HepG2 (cell line): ENCODE measurements around the gene COL9A3. TPM values are rescaled to one million over a fixed set of nuclear protein-coding genes. Genes with fewer than 3 reads are reported as not detected.

ENCODE experiments used
- ATAC-seq: fragments of 200-7000 bp; cut with Tn5 transposase; 3 replicates; pipeline ENCODE4 v1.9.1; 2020; ENCODE audit warnings: mild to moderate bottlenecking, moderate library complexity
- BruUV-seq: library from RNA; stranded (reverse); fragments of 400-500 nt; replicated peaks from 2 replicates; lab custom pipeline; 2021; lab: Mats Ljungman, UMichigan
- CTCF ChIA-PET: fragments of 300-600 bp; formaldehyde crosslinking; extraction: SDS; loops from one replicate; lab custom pipeline; 2021; ENCODE audit warnings: low total read pairs, inconsistent platforms, low intra/inter-chr PET ratio; lab: Yijun Ruan, JAX
- POLR2A ChIA-PET: fragments of 350-600 bp; sonication (Branson Sonifier 250); formaldehyde crosslinking; loops from one replicate; lab custom pipeline; 2020; ENCODE audit warnings: antibody characterized with exemption, inconsistent platforms; lab: Yijun Ruan, JAX
- DNase-seq: peaks from one replicate; pipeline ENCODE4 v3.0.0-alpha.2; 2015; ENCODE audit warnings: low spot score
- FAIRE-seq: peaks from 3 replicates; lab custom pipeline; 2011; peaks lifted over from hg19 to GRCh38; lab: Jason Lieb, UNC
- H2AFZ ChIP-seq: one replicate; pipeline ENCODE4 v1.6.1; 2011; ENCODE audit warnings: low read length, inconsistent platforms
- H3K27ac ChIP-seq: fragments of 300-600 bp; 3 replicates; pipeline ENCODE4 v1.8.0; 2011; ENCODE audit warnings: mixed run types, mild to moderate bottlenecking, mixed read lengths, low read length, inconsistent platforms; ENCODE audit not compliant: insufficient read depth; ENCODE audit errors: extremely low read length
- H3K27me3 ChIP-seq, 2 experiments: fragments of 200-600 bp in 1 of 2; 2 replicates in 1 of 2; 3 replicates in 1 of 2; pipeline versions ENCODE4 v1.6.0 to v1.8.0; 2011; ENCODE audit warnings: low read length in 2 of 2, mild to moderate bottlenecking in 2 of 2, moderate library complexity in 2 of 2, inconsistent platforms in 1 of 2; ENCODE audit not compliant: insufficient read depth in 2 of 2, control insufficient read depth in 1 of 2
- H3K36me3 ChIP-seq, 2 experiments: fragments of 200-600 bp in 1 of 2; replicated peaks in 1 of 2; 2 replicates in 1 of 2; 3 replicates in 1 of 2; pipeline versions ENCODE4 v1.5.1 to v1.8.0; 2011; ENCODE audit warnings: low read length in 2 of 2, inconsistent platforms in 1 of 2; ENCODE audit not compliant: insufficient read depth in 2 of 2, control insufficient read depth in 1 of 2
- H3K4me1 ChIP-seq: 2 replicates; pipeline ENCODE4 v1.5.1; 2012; ENCODE audit warnings: low read length, inconsistent platforms; ENCODE audit not compliant: insufficient read depth
- H3K4me2 ChIP-seq: 2 replicates; pipeline ENCODE4 v1.6.0; 2011; ENCODE audit warnings: low read depth, low read length, inconsistent platforms
- H3K4me3 ChIP-seq, 3 experiments: fragments of 200-600 bp in 1 of 3; sonication (generic), shearing (Covaris generic) in 1 of 3; replicated peaks in 1 of 3; 2 replicates each; pipeline ENCODE4 v1.5.1; 2011 to 2016; ENCODE audit warnings: low read length in 3 of 3, inconsistent platforms in 2 of 3, low read depth in 2 of 3, mild to moderate bottlenecking in 2 of 3, control low read depth in 1 of 3, mixed read lengths in 1 of 3; ENCODE audit not compliant: insufficient read depth in 1 of 3
- H3K79me2 ChIP-seq: one replicate; pipeline ENCODE4 v1.6.1; 2011; ENCODE audit warnings: low read length, inconsistent platforms; ENCODE audit not compliant: insufficient read depth
- H3K9ac ChIP-seq: 2 replicates; pipeline ENCODE4 v1.6.0; 2011; ENCODE audit warnings: mild to moderate bottlenecking, low read depth, low read length, inconsistent platforms; ENCODE audit not compliant: insufficient read depth
- H3K9me3 ChIP-seq: 2 replicates; pipeline ENCODE4 v1.5.1; 2012; ENCODE audit warnings: mild to moderate bottlenecking, low read length
- H4K20me1 ChIP-seq: 2 replicates; pipeline ENCODE4 v1.6.0; 2011; ENCODE audit warnings: inconsistent platforms, mild to moderate bottlenecking, low read length, moderate library complexity; ENCODE audit not compliant: insufficient read depth
- AGO2 ChIP-seq: fragments of 200-400 bp; formaldehyde crosslinking; optimal IDR thresholded peaks from 2 replicates; pipeline ENCODE3; 2017; ENCODE audit warnings: mild to moderate bottlenecking, low read depth, low read length, moderate library complexity
- CEBPG ChIP-seq: IDR thresholded peaks from 2 replicates; pipeline ENCODE4 v1.6.1; 2016
- DR1 ChIP-seq: sonication (generic); formaldehyde crosslinking; IDR thresholded peaks from 2 replicates; pipeline ENCODE4 v1.8.0; 2021; ENCODE audit warnings: mild to moderate bottlenecking, missing genetic modification reagents, inconsistent platforms
- GFI1 ChIP-seq: sonication (generic); formaldehyde crosslinking; IDR thresholded peaks from 2 replicates; pipeline ENCODE4 v1.5.0; 2020; ENCODE audit warnings: missing genetic modification reagents, mild to moderate bottlenecking, borderline replicate concordance
- MEIS1 ChIP-seq: sonication (generic); formaldehyde crosslinking; IDR thresholded peaks from 2 replicates; pipeline ENCODE4 v1.9.0; 2021; ENCODE audit warnings: mild to moderate bottlenecking, missing genetic modification reagents, moderate library complexity, borderline replicate concordance
- POLR2A ChIP-seq, 2 experiments: IDR thresholded peaks; 2 replicates each; pipeline ENCODE4 v1.6.1; 2011; ENCODE audit warnings: low read depth in 2 of 2, low read length in 2 of 2, mild to moderate bottlenecking in 1 of 2, moderate library complexity in 1 of 2; ENCODE audit not compliant: insufficient read depth in 1 of 2
- RBM22 ChIP-seq: fragments of 200-400 bp; formaldehyde crosslinking; optimal IDR thresholded peaks from 2 replicates; pipeline ENCODE3; 2017; ENCODE audit warnings: mild to moderate bottlenecking, low read length, moderate library complexity
- SALL1 ChIP-seq: sonication (generic); formaldehyde crosslinking; IDR thresholded peaks from 2 replicates; pipeline ENCODE4 v1.8.0; 2022; ENCODE audit warnings: mild to moderate bottlenecking, missing genetic modification reagents
- TAF15 ChIP-seq: fragments of 200-400 bp; formaldehyde crosslinking; IDR thresholded peaks from one replicate; pipeline ENCODE4 v1.6.1; 2018; ENCODE audit warnings: mild to moderate bottlenecking, low read depth, low read length; ENCODE audit not compliant: poor library complexity, severe bottlenecking
- ZNF17 ChIP-seq: sonication (generic); formaldehyde crosslinking; IDR thresholded peaks from 2 replicates; pipeline ENCODE4 v1.5.0; 2020; ENCODE audit warnings: mild to moderate bottlenecking, missing genetic modification reagents
- ZNF776 ChIP-seq: sonication (generic); formaldehyde crosslinking; IDR thresholded peaks from 2 replicates; pipeline ENCODE4 v1.4.0; 2020; ENCODE audit warnings: mild to moderate bottlenecking, missing genetic modification reagents
- WGBS: methylation state at CpG from one replicate; pipeline ENCODE4 v1.1.6; 2017; ENCODE audit warnings: low lambda C conversion rate; 5-methylcytosine and 5-hydroxymethylcytosine counted together
- in situ Hi-C: cut with HindIII; loops from 2 replicates; pipeline ENCODE4 v1.10.0; 2017; ENCODE audit warnings: low pct_unique_long_range_greater_than_20kb; ENCODE audit not compliant: extremely low pct_ligation_motif_present
- intact Hi-C: fragments of 100-400 bp; cut with micrococcal nuclease; formaldehyde crosslinking; loops from one replicate; pipeline ENCODE4 v1.10.0; 2022; ENCODE audit not compliant: unreplicated experiment
- polyA plus RNA-seq, 8 experiments: library from polyadenylated mRNA; depleted of rRNA in 3 of 8; stranded (reverse) in 7 of 8; unstranded in 1 of 8; fragments of >200 nt; fragmentation: Illumina TruSeq in 4 of 8; extraction: Trizol in 4 of 8; gene quantifications; 2 replicates each; pipeline versions ENCODE4 v1.2.1 to v1.2.3, GENCODE V29; 2011 to 2016; ENCODE audit warnings: low read depth in 4 of 8, missing spikeins in 1 of 8, mixed read lengths in 1 of 8; ENCODE audit not compliant: insufficient read depth in 1 of 8
- total RNA-seq, 5 experiments: library from RNA; depleted of rRNA; stranded (reverse); fragments of >200 nt; fragmentation: Illumina TruSeq; extraction: Trizol; gene quantifications; 2 replicates each; pipeline ENCODE4 v1.2.3, GENCODE V29; 2016; ENCODE audit warnings: low read depth in 1 of 5
- TF ChIP-seq, protein P1 (sequence below): sonication (generic); formaldehyde crosslinking; IDR thresholded peaks from 2 replicates; pipeline ENCODE4 v1.4.0; 2020; ENCODE audit warnings: missing genetic modification reagents, borderline replicate concordance
- TF ChIP-seq, protein P2 (sequence below): sonication (generic); formaldehyde crosslinking; IDR thresholded peaks from 2 replicates; pipeline ENCODE4 v1.4.0; 2020; ENCODE audit warnings: mild to moderate bottlenecking, missing genetic modification reagents
- TF ChIP-seq, protein P3 (sequence below): sonication (generic); formaldehyde crosslinking; IDR thresholded peaks from 2 replicates; pipeline ENCODE4 v1.5.1; 2020; ENCODE audit warnings: mild to moderate bottlenecking, missing genetic modification reagents, borderline replicate concordance

COL9A3 gene
- total and polyA plus RNA-seq, 2 of the 13 experiments (the other 11 are each of a cell fraction or from before 2014, with no cell fraction given): 155 to 204 TPM

DNA sequence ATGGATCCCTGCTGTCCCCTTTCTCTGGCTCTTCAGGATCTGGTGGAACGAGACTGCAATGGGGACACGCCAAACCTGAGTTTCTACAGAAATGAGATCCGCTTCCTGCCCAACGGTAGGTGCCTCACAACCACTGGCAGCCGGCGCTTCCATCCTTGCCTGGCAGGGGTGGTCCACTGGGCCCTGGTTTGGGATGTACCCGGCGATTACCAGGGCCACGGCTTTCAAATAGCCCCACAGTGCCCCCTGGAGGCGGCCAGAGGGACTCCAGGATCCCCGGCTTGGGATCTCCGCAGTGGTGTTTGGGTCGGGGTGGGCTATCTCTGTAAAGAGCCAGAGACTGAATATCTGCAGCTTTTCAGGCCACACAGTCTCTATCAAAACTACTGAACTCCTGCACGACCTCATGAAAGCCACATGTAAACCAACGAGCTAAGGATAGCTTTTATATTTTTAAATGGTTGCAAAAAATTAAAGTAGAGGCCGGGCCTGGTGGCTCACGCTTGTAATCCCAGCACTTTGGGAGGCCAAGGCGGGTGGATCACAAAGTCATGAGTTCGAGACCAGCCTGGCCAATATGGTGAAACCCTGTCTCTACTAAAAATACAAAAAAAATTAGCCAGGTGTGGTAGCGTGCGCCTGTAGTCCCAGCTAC lies 8.5 kb upstream of the COL9A3 start (continued):
- TF ChIP-seq, protein P1, sequence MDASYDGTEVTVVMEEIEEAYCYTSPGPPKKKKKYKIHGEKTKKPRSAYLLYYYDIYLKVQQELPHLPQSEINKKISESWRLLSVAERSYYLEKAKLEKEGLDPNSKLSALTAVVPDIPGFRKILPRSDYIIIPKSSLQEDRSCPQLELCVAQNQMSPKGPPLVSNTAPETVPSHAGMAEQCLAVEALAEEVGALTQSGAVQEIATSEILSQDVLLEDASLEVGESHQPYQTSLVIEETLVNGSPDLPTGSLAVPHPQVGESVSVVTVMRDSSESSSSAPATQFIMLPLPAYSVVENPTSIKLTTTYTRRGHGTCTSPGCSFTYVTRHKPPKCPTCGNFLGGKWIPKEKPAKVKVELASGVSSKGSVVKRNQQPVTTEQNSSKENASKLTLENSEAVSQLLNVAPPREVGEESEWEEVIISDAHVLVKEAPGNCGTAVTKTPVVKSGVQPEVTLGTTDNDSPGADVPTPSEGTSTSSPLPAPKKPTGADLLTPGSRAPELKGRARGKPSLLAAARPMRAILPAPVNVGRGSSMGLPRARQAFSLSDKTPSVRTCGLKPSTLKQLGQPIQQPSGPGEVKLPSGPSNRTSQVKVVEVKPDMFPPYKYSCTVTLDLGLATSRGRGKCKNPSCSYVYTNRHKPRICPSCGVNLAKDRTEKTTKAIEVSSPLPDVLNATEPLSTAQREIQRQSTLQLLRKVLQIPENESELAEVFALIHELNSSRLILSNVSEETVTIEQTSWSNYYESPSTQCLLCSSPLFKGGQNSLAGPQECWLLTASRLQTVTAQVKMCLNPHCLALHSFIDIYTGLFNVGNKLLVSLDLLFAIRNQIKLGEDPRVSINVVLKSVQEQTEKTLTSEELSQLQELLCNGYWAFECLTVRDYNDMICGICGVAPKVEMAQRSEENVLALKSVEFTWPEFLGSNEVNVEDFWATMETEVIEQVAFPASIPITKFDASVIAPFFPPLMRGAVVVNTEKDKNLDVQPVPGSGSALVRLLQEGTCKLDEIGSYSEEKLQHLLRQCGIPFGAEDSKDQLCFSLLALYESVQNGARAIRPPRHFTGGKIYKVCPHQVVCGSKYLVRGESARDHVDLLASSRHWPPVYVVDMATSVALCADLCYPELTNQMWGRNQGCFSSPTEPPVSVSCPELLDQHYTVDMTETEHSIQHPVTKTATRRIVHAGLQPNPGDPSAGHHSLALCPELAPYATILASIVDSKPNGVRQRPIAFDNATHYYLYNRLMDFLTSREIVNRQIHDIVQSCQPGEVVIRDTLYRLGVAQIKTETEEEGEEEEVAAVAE (CRISPR knock-in tag): no peak

GRCh38 chr20:62809530-62810428 lies 7.1 kb upstream of the COL9A3 start:
- H3K9ac ChIP-seq: no peak overlapping the region
- intact Hi-C loops (loop anchor here (5.0 kb wide), 1 partner anchor 187 kb away; no protein-coding TSS in a partner anchor), in situ Hi-C loops (no loop called here)
- 97% methylated on average over 24 of the region's 24 CpGs for WGBS
- no TSS peak for BruUV-seq
- H2AFZ ChIP-seq: no peak overlapping the region
- FAIRE-seq (no peak), DNase-seq (no peak), ATAC-seq (no peak)
- H3K27me3 ChIP-seq: no peaks in the 10 kb centered on the region
- H3K9me3 ChIP-seq: no peaks in the 10 kb centered on the region
- ChIA-PET POLR2A (interaction anchor here (0.6 to 1.2 kb wide), 4 partner anchors 13 to 143 kb away, joined by 3 to 4 read pairs (median 3); no protein-coding TSS in a partner anchor), CTCF (interaction anchor here (2.1 kb wide), 1 partner anchor 18 kb away, joined by 25 read pairs; no protein-coding TSS in a partner anchor)
- H3K36me3 ChIP-seq: peaks cover 45 to 68% of the 10 kb centered on the region in 2 experiments
- H3K4me3 ChIP-seq: no peak overlapping the region
- H3K79me2 ChIP-seq: peaks cover 24% of the 10 kb centered on the region
- peaks cover 31% of the 10 kb centered on the region for H3K4me1 ChIP-seq
- no peak overlapping the region for H3K4me2 ChIP-seq
- no peak overlapping the region for H3K27ac ChIP-seq
- peaks cover 15% of the 10 kb centered on the region; the same call in 1 of the 2 replicates for H4K20me1 ChIP-seq
- TF ChIP-seq AGO2: peak; percentile 87
- TF ChIP-seq MEIS1 (CRISPR knock-in tag): no peak
- no peak for TF ChIP-seq TAF15
- no peak for TF ChIP-seq SALL1
- TF ChIP-seq, protein P2, sequence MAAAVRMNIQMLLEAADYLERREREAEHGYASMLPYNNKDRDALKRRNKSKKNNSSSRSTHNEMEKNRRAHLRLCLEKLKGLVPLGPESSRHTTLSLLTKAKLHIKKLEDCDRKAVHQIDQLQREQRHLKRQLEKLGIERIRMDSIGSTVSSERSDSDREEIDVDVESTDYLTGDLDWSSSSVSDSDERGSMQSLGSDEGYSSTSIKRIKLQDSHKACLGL (CRISPR knock-in tag): 0 out of 2 replicates have a peak, but pooled peaks have one; percentile 42
- no peak for TF ChIP-seq CEBPG (CRISPR knock-in tag)
- TF ChIP-seq POLR2A (IDR thresholded peaks at IDR 0.05; ENCODE audit: insufficient read depth in 1 of 2, low read depth in 2 of 2, low read length in 2 of 2): peak in 1 of 2 experiments; percentile 1; a peak in 1 of 4 replicates
- no peak for TF ChIP-seq ZNF17 (CRISPR knock-in tag)
- TF ChIP-seq RBM22: peak; percentile 21
- TF ChIP-seq, protein P3, sequence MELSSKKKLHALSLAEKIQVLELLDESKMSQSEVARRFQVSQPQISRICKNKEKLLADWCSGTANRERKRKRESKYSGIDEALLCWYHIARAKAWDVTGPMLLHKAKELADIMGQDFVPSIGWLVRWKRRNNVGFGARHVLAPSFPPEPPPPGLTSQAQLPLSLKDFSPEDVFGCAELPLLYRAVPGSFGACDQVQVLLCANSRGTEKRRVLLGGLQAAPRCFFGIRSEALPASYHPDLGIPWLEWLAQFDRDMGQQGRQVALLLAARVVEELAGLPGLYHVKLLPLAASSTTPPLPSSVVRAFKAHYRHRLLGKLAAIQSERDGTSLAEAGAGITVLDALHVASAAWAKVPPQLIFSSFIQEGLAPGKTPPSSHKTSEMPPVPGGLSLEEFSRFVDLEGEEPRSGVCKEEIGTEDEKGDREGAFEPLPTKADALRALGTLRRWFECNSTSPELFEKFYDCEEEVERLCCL: no peak
- no peak for TF ChIP-seq DR1 (CRISPR knock-in tag)
- TF ChIP-seq ZNF776 (CRISPR knock-in tag): no peak
- TF ChIP-seq GFI1 (CRISPR knock-in tag): no peak
